GM21723 (cell line): ENCODE results near the gene PTPRD.
"Not testable (repeated sequence)": the region's sequence is repeated elsewhere in the genome, so short reads cannot be mapped to it uniquely, and the experiment has no call there.

Experiments
- ATAC-seq: cut with Tn5 transposase; IDR thresholded peaks from one replicate; pipeline ENCODE4 v1.9.1; 2021; ENCODE audit warnings: mild to moderate bottlenecking, moderate library complexity; ENCODE audit not compliant: unreplicated experiment

The PTPRD gene

GRCh38 chr9:8962084-8962483 lies 1650.7 kb downstream of the PTPRD start:
- ATAC-seq: no peak

GRCh38 chr9:8961186-8961851 lies 1651.5 kb downstream of the PTPRD start:
- ATAC-seq: no peak

GRCh38 chr9:8960254-8960653 lies 1652.5 kb downstream of the PTPRD start:
- no peak for ATAC-seq

GRCh38 chr9:8958358-8958757 lies 1654.4 kb downstream of the PTPRD start:
- ATAC-seq: no peak

- ATAC-seq: no peak
Measured at GRCh38 chr9:8955315-8955714, 1657.5 kb downstream of the PTPRD start.

GRCh38 chr9:8946461-8946860 lies 1666.3 kb downstream of the PTPRD start:
- no peak for ATAC-seq

- no peak for ATAC-seq
Measured at GRCh38 chr9:8943392-8943791, 1669.4 kb downstream of the PTPRD start.

GRCh38 chr9:8940650-8941049 lies 1672.2 kb downstream of the PTPRD start:
- ATAC-seq: no peak

GRCh38 chr9:8926461-8926860 lies 1686.3 kb downstream of the PTPRD start:
- ATAC-seq: no peak

GRCh38 chr9:8924562-8924961 lies 1688.2 kb downstream of the PTPRD start:
- no peak for ATAC-seq

GRCh38 chr9:8920478-8921183 lies 1692.2 kb downstream of the PTPRD start:
- not testable (repeated sequence) for ATAC-seq

- no peak for ATAC-seq
Measured at GRCh38 chr9:8917956-8918739, 1694.7 kb downstream of the PTPRD start.

GRCh38 chr9:8916771-8917170 lies 1696.0 kb downstream of the PTPRD start:
- ATAC-seq: no peak

GRCh38 chr9:8907868-8908267 lies 1704.9 kb downstream of the PTPRD start:
- ATAC-seq: no peak

GRCh38 chr9:8905731-8906130 lies 1707.1 kb downstream of the PTPRD start:
- no peak for ATAC-seq

- no peak for ATAC-seq
Measured at GRCh38 chr9:8904771-8905515, 1707.9 kb downstream of the PTPRD start.

GRCh38 chr9:8903077-8903476 lies 1709.7 kb downstream of the PTPRD start:
- ATAC-seq: no peak

- ATAC-seq: no peak
Measured at GRCh38 chr9:8901146-8901545, 1711.7 kb downstream of the PTPRD start.

GRCh38 chr9:8899511-8899910 lies 1713.3 kb downstream of the PTPRD start:
- ATAC-seq: no peak

GRCh38 chr9:8895861-8896224 lies 1717.0 kb downstream of the PTPRD start:
- ATAC-seq: no peak
